GM21786 (cell line): ENCODE results near the gene SYNPO2.
"Not testable (repeated sequence)": the region's sequence is repeated elsewhere in the genome, so short reads cannot be mapped to it uniquely, and the experiment has no call there.

Source experiments
- ATAC-seq: cut with Tn5 transposase; IDR thresholded peaks from one replicate; pipeline ENCODE4 v1.9.1; 2021; ENCODE audit not compliant: unreplicated experiment

Gene SYNPO2

DNA sequence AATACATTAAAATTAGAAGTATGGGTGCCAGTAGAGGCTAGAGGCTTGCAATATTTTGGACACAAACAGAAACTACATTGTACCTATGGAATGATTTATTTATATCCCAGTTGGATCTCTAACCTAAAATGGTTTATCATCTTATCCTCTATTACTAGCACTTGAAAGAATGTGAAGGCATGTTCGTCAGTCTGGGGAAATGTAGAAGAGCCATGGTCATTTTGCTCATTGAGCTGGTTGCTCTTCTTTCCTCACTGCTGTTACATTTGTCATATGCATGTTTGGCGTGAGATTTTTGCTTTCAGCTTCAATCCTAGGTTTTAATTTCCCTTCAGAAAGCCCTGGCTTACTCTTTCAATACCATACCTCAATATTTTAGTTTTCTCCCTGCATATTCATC, 164.6 kb downstream of the SYNPO2 start:
- no peak for ATAC-seq

DNA sequence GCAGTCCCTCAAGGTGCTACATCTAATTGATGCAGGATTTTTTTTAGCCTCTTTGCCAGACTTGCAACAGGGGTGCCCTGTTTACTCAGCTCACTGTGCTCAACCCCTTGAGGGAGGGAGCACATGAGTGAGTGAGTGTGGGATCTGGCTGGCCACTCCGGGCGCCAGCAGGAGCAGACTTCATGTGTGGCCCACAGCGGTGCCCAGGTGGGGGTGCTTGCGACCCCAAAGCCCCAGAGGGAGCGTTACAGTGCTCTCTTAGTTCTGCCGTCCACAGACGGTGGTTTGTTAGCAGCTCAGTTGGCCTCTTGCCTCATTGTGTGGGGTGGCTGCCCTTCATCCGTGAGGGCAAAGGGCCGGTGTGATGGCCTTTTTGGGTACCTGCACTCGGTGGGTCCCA, 165.3 kb downstream of the SYNPO2 start:
- no peak for ATAC-seq

GRCh38 chr4:119057417-119057816, 168.8 kb downstream of the SYNPO2 start:
- no peak for ATAC-seq

GRCh38 chr4:119059221-119059620, 170.6 kb downstream of the SYNPO2 start:
- no peak for ATAC-seq

DNA sequence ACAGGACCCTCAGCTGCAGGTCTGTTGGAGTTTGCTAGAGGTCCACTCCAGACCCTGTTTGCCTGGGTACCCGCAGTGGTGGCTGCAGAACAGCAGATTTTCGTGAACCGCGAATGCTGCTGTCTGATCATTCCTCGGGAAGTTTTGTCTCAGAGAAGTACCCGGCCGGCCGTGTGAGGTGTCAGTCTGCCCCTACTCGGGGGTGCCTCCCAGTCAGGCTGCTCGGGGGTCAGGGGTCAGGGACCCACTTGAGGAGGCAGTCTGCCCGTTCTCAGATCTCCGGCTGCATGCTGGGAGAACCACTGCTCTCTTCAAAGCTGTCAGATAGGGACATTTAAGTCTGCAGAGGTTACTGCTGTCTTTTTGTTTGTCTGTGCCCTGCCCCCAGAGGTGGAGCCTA, 178.5 kb downstream of the SYNPO2 start:
- not testable (repeated sequence) for ATAC-seq

DNA sequence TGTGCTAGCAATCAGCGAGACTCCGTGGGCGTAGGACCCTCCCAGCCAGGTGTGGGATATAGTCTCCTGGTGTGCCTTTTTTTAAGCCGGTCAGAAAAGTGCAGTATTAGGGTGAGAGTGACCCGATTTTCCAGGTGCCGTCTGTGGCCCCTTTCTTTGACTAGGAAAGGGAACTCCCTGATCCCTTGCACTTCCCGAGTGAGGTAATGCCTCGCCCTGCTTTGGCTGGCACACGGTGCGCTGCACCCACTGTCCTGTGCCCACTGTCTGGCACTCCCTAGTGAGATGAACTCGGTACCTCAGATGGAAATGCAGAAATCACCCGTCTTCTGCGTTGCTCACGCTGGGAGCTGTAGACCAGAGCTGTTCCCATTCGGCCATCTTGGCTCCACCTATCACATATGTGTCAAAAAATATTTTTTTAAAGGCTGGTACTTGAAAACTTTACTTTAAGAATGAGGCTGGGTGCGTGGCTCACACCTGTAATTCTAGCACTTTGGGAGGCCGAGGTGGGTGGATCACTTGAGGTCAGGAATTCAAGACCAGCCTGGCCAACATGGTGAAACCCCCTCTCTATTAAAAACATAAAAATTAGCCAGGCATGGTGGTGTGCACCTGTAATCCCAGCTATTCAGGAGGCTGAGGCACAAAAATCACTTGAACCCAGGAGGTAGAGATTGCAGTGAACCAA, 179.2 kb downstream of the SYNPO2 start:
- not testable (repeated sequence) for ATAC-seq

GRCh38 chr4:119068529-119068962, 179.9 kb downstream of the SYNPO2 start:
- ATAC-seq, result no peak

DNA sequence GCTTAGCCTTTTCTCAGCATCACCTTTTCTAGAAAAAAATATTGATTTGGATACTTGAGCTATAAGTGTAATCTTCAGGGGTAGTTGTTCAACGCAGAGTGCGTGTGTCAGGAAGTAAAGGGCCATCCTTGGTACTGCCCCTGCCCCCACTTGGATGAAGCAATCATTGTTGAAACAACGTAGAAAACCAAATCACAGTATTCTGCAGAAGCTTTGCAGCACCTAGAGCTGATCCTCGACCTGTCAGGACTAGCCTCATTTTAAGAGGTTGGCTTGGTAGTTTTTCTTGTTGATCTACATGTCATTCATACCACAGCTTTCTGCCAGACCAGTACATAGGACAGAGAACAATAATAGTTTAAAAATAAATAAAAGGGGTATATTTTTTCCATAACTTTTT, 181.6 kb downstream of the SYNPO2 start:
- ATAC-seq, result no peak

- no peak for ATAC-seq
Measured at GRCh38 chr4:119080721-119081541, 192.3 kb downstream of the SYNPO2 start.

- no peak for ATAC-seq
Measured at GRCh38 chr4:119081542-119081859, 192.8 kb downstream of the SYNPO2 start.

GRCh38 chr4:119081943-119082342, 193.3 kb downstream of the SYNPO2 start:
- no peak for ATAC-seq

- no peak for ATAC-seq
Measured at GRCh38 chr4:119082661-119083060, 194.0 kb downstream of the SYNPO2 start.

DNA sequence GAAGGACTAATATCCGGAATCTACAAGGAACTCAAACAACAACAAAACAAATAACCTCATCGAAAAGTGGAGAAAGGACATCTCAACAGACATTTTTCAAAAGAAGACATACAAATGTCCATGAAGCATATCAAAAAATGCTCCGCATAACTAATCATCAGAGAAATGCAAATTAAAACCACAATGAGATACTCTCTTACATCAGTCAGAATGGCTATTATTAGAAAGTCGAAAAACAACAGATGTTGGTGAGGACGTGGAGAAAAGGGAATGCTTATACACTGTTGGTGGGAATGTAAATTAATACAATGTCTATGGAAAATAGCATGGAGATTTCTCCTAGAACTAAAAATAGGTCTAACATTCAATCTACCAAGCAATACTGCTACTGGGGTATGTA, 195.9 kb downstream of the SYNPO2 start:
- no peak for ATAC-seq

GRCh38 chr4:119087121-119087520, 198.5 kb downstream of the SYNPO2 start:
- no peak for ATAC-seq

- no peak for ATAC-seq
Measured at GRCh38 chr4:119087656-119088055, 199.0 kb downstream of the SYNPO2 start.

GRCh38 chr4:119093042-119093827, 204.6 kb downstream of the SYNPO2 start:
- no peak for ATAC-seq

- no peak for ATAC-seq
Measured at GRCh38 chr4:119097282-119097900, 208.7 kb downstream of the SYNPO2 start.

GRCh38 chr4:119098306-119098705, 209.7 kb downstream of the SYNPO2 start:
- no peak for ATAC-seq

DNA sequence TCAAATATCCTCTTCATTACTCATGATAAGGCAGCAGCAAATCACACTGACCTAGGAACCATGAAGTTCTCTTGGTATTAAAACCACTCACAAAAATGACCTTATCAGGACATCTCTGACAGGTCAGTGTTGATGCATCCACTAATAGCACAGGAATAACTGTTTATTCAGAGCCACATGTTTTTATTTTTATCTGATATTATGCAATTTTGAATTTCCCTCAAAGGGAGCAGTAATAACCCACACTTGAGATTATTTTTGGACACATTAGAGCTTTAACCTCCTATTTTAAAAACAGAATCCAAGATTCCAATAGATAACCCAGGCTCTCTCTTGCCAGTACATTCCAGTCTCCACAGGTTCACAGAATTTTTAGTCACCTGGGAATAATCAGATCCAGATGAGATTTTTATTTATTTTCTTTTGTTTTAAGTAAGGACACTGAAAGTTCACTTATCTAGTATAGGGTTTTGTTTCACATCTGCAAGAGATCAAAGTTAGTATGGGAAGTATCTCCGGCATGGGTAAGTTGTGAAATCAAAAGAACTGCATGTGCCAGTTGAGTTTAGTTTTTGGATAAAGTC, 210.7 kb downstream of the SYNPO2 start:
- ATAC-seq, result no peak

DNA sequence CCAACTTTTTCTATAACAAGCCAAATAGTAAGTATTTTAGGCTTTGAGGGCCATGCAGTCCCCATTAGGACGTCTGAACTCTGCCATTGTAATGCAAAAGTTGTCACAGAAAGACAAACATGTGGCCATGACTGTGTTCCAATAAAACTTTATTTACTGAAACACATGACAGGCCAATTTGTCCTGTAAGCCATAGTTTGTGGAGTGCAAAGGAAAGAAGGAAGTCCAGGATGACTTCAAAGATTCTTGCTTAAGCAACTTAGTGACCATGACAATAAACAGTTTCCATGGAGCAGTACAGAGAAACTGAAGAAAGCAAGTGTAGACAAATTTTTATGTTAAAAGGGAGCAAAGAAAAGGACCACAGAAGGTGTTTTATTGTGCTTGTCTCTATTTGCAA, 212.0 kb downstream of the SYNPO2 start:
- ATAC-seq, result no peak

- ATAC-seq, result no peak
Measured at GRCh38 chr4:119103263-119103662, 214.6 kb downstream of the SYNPO2 start.
